ENCODE measurements around the gene DMD. TPM values are rescaled to one million over a fixed set of nuclear protein-coding genes. Genes with fewer than 3 reads are reported as not detected.

Gene DMD
- polyA plus RNA-seq, 12 donors: 53.6 to 134 (median 95.6) TPM; not detected in 1

DNA sequence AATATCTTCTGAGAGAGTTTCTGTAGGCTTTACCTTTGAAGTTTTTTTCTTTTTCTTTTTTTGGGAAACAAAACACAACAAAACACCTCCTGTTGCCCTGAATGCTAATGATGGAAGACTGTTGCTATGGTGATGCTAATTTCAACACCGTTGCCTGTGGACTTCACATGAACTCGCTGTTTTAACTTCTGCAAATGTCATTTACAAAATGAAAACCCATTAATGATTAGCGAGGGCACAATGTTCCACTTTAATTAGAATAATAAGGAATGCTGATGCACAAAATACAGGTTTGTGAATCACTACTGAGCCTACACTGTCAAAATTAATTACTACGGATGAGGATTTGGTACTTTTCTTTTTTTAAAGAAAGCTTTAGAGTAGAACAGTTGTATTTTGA lies 1912.4 kb downstream of the DMD start:
- DNase-seq: no peak

DNA sequence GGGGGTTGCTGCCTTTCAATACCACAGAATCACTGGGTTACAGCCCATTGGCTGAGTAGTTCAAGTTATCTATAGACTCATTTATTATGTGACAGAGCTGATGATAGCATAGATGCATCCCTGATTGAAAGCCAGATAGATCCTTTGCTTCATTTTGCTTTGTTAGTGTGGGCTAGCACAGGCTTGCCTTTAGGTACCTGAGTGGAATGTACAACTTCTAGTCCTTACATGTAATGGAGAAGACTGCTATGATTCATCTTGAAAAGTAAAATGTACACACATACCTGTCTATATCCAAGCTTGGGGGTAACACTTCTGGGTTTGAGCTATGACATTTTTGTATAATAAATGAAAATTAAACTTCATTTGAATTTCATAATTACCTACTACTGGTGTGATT lies 1913.5 kb downstream of the DMD start:
- no peak for DNase-seq

DNA sequence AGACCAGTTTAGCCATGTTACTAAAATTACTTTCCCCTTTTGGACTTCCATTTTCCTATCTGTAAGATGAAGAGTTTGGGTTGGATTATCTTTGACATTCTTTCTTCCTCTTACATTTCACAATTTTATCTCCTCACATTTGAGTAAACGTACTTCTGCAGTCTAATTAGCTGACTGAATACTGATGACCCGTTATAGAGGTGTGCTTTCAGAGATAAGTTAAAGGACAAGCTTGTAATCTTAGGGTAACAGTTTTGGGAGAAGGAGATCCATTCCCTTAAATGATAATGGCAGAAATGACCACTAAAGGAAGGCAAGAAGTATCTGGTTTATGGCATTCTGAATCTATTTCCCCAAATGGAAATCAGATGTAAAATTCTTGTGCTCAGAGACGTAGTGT lies 1916.9 kb downstream of the DMD start:
- no peak for DNase-seq

DNA sequence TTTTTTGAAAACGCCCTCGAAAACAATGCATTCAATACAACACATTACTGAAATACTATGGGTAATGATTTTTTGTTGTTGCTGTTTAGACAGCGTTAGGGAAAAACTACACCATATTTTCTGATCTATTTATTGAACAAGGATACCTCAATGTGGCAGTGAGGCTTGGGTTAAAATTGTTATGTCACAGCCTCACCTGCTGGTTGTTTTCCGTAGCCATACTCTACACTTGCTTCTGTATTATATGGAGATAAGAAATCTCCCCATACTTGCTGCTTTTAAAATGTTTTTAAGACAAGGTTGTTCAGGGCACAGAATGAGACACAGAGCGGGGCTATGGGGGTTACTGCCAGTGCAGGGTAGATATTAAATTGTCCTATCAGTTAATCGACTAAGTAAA lies 1917.9 kb downstream of the DMD start:
- no peak for DNase-seq

DNA sequence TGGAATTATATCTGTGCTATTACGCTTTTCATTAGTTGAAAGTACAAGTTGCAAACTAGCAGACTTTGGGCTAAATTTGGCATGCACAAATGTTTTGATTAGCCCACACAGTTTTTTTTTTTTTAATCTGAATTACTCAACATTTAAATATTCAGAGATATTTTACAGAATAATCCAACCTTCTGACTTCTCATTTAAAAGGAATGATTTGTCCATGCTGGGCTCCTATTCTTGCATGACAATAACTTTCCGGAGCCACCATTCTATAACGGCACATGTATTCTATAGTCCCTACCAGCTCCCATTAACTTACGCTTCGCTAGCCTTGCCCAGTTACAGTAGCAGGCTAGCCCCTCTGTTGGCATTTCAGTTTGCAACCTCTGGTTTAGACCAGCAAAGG lies 1920.2 kb downstream of the DMD start:
- DNase-seq: no peak

DNA sequence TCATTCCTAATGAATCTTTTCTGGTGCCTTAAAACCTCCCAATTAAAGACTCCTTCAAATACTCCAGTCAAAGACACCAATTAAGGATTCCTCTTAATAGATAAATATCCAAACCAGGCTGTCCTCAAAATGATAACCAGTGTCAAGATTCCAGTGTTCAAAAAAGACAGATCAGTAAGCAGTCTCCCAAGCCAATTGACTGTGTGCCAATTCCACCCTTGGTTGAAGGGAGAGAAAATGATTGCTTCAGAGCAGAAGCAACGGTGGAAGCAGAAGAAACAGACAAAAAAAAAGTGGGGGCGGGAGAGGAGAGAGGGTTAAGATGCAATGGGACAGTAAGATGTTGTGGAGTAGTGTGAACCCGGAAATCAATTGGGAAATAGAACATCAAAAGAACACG lies 1923.5 kb downstream of the DMD start:
- DNase-seq: no peak

DNA sequence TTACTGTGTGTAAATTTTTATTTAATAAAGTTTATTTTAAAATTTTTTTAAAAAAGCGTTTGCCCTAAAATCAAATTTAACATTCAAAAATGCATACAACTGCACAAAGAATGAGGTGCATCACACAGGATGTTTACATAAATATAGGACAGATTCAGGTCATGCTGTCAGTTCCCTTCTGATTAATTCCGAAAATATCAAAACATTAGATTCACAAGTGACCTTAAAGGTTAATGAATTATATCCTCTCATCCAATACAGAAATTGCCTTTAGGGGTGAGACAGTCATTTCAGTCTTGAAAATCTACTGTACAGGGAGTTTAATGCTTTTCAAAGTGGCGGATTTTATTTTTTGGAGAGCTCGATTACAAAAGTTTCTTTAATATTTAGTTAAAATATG lies 1930.8 kb downstream of the DMD start:
- DNase-seq: no peak

DNA sequence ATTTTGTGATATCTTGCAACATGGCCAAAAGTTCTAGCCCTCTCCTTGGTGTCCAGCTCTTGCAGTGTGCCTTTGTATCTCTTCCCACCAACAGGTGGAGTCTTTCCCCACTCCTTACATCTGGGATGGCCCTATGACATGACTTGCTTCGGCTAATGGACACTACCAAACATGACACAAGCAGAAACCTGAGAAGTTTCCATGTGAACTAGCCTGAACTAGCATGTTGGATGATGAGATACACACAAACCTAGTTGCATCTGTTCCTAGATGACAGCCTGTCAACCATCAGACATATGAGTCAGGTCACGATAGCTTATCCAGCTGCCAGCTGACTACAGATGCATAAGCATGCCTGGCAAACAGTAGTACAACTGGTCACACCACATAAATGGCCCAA lies 1932.0 kb downstream of the DMD start:
- no peak for DNase-seq

DNA sequence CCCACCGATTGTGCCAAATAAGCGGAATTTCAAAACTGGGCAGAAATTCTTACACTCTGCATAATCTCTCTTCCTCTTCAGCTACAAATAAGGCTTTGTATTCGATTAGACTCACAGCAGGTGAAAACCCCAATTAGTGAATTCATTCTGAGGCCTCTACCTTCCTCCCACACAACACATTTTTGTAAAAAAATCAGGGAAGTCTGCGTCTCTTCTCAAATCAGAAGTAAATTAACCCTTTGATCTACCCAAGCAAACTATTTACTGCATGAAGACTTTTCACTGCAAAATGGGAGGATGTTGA lies 1938.9 kb downstream of the DMD start:
- no peak for DNase-seq

DNA sequence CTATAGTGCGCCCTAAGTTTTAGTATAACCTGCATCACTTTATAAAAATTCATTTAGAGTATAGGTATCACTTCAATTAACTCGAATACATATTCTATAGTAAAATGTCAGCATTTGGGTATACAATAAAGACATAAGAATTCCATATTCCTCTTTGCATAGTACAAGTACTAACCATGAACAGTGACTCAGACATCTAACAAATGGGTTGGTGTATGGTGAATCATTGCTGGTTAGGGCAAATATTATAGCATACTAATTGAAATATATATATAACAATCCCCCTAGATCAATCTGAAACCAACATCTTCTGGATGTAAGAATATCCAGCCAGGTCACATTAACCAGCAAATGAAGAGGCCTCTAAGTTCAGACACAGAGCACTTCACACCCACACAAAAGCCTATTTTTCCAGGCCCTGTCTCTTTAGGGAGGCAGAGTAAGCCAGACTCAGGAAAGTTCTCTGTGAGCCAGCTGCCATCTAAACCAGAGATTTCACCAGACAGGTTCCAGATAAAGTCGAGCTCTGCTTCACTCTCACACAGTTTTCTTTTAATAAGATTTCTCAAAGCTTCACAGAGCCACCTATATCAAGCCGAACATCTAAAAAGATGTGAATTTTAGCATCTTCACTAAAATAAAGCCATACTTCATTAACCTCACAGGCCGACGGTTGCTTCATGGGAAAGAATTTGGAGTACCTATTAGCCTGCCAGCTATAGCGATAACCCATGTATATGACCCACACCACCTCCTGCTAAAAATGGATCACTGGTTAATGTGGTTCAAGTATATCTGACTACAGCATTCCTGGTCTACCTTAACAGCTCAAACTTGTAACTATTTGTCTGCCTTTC lies 1939.5 kb downstream of the DMD start:
- no peak for DNase-seq

DNA sequence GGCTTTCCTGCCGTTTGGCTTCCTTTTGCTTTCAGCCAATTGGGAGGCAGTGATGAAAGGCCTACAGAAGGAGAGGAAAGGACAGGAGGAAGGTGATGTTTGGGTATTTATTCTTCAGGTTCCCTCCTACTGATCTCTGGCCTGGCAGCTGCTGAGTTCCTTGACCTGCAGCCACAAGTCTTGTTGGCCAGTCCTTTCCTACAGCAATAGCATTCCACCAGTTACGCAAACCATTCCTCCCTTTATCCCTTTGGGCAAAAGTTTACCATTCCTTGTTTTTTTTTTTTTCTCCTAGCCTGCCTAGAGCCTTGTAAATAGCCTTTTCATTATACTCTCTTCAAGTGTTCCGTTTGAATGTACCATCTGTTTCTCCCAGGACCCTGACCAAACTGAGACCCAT lies 1941.4 kb downstream of the DMD start:
- DNase-seq: no peak

DNA sequence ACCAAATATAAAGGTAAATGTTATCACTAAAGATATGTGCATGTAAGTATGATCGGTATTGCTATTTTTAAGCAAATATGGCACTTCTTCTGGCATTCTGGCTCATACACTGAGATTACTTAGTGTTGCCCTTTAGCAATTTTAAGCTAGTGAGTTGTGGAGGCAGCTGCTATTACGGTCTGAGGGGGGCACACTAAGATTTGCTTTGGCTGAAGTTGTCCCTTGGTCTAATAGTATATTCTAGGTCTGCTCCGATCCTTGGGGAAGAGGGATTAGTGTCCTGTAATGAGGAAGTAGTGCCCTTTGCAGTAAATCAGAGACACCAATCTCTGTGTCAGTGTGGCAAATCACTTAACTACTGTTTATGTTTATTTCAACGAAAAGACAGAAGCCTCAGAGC lies 1943.0 kb downstream of the DMD start:
- DNase-seq: no peak

DNA sequence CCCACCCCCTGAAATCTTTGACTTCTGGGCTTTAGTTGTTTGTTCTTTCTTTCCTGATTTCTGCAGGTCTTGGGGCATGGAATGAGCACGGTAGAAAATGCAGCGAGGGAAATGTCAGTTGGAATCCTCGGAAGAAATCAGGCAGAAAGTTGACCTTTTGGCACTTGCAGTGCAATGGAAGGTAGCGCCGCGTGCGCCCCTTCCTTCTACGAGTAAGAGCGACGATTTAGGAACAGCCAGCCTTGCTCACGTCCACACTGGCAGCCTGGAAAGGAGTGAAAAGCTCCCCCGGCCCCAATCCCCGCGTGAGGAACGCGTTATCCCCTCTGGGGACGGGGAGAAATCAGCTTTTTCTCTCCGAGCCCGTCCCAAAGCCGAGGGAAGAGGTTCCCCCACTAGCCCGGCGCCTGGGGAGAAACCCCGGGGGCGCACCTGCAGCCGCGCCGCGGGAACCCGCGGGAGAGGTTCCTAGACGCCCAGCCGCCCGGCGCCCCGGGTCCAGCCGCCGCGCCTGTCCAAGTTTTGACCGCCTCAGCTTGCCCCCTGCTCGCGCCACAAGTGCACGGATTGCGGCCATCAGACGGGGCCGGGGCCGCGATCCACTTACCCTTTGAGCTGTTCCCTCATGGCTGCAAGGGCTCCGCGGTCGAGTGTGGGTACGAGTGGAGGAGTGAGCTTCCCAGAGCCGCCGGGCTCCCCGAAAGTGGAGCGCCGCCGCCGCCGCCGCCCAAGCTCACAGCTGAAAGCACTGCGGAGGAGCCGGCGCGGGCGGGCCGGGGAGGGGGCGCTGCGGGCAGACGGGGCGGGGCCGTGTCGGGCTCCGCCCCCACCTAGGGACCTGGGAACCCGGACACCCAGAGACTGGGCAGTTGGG lies 1944.9 kb downstream of the DMD start:
- DNase-seq: no peak

DNA sequence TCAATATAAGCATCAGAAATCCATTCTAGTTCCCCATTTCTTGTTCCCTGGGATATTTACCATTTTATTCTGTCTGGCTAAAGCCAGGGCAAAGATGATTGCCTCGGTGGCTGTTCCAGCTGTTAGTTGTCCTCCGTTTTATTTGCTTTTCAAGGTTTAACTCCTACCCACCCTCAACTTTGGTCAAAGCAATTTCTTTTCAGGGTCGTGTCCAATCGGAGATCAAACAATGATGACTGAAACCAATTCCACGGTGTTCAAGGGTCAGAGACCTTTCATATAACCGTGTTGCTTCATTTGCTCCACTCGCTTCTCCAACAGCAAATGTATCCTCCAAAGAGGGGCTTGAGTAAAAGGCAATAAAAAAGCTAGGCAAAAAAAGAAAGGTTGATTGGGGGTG lies 1946.0 kb downstream of the DMD start:
- DNase-seq: no peak

DNA sequence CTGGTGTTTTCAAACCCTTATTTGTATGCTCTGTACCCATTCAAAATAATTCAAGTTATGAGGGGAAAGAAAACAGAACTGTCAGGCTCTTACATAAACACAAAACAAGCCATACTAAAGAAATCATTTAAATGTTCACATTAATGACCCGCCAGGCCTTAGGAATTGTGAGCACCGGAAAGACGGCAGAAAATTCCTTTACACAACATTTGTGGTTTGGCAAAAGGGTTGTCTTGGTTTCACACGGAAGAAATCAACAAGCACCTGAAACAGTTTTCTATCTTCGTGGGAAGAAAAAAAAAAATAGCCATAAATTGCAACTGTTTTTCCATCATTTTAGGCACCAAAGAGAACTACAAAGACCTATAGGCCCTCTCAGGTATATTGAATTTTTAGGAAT lies 1951.0 kb downstream of the DMD start:
- DNase-seq: no peak

DNA sequence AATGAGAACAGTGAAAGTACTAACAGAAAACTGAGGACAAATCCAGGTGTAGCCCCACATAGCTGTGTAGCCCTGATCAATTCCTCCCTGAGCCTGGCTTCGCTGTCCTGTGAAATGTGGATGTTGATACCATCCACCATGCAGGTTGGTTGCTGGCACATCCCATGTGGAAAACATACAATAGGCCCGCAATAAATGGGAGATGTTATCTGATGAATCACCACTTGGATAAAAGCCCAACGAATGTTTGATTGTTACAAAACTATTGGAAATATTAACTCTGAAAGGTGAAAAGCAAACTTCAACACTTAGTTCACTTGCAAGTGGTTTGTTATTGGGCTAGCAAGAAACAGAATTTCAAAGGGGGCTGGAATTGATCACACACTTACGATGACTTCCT lies 1953.2 kb downstream of the DMD start:
- DNase-seq: no peak

DNA sequence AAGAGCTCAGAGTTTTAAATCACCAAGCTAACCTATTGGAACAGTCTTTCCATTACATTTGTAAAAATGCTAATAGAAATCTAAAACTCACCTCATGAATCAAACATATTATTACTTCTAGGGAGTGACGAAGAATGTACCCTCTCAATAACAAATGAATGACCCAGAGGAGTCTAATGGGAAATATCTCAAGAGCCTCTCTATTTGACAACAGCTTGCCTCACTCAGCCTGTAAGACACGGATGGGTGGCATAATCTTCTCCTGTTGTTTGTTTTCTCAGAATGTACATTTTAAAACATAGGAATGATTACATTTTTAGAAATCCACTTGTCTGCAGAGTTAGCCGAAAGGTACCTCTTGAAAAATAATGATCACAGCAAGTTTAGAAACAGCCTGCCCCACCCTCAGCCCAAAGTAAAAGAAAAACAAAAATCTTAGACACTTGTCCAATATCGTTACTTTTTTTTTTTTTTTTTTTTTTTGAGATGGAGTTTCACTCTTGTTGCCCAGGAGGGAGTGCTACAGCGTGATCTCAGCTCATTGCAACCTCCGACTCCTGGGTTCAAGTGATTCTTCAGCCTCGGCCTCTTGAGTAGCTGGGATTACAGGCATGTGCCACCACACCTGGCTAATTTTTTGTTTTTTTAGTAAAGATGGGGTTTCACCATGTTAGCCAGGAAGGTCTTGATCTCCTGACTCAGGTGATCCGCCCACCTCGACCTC lies 1955.9 kb downstream of the DMD start:
- no peak for DNase-seq

DNA sequence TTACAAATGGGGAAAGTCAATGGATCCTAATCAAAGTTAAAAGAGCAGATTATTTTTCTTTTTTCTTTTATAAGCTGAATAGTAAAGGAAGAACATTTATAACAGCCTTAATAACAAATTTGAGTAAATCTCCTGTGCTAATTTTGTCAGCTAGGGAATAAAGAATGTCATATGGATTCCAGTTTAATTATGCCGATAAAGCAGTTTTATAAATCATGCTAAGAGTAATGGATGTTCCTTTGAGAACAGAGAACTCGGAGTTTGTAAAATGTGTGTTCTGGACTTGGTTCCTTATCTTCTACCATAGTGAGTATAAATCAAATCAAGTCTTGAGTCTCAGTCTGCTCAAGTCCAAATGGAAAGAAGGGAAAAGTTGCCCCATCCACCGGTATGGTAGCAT lies 1959.2 kb downstream of the DMD start:
- DNase-seq: no peak

DNA sequence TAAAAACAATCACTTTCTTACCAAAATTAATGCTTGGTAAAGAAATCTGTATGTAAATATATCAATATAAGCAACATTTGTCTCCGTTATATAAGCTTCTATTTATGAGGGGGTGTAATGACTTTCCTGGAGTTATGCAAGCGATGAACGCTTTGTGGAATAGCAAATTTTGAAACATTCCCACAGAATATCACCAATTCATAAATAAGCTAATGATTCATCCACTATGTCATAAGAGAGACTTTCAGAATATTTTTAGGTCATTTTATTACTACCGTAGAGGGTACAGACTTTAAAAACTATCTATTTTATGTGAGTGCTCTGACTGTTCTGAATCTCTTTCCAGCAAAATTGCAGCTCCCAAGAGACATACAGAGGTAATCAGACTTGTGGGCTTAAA lies 1960.0 kb downstream of the DMD start:
- no peak for DNase-seq

DNA sequence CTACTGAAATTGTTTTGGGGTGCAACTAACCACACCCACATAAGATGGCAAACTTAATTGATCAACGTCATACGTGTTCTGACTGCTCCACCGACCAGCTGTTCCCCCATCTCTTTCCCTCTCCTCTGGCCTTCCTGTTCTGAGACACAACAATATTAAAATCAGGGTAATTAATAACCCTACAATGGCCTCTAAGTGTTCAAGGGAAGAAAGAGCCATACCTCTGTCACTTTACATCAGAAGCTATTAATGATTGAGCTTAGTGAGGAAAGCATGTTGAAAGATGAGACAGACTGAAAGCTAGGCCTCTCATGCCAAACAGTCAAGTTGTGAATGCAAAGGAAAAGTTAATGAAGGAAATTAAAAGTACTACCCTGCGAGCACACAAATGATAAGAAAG lies 1965.6 kb downstream of the DMD start:
- DNase-seq: no peak

DNA sequence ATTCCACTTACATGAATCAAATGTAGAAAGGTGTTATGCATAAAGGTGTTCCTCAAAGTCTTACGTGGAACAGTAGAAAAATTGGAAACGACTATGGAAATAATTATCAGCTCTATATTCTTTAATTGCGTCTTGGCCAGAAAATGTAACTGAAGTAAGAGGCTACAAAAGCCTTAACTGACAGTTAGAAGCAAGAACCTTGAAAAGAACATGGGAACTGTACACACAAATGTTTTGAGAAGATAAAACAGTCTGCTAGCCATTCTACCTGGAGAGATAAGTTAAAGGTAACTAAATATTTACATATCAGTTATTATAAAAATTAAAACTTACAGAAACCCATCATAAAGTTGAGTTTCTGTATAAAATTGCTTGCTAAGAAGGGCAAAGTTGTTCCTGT lies 1967.5 kb downstream of the DMD start:
- DNase-seq: no peak

DNA sequence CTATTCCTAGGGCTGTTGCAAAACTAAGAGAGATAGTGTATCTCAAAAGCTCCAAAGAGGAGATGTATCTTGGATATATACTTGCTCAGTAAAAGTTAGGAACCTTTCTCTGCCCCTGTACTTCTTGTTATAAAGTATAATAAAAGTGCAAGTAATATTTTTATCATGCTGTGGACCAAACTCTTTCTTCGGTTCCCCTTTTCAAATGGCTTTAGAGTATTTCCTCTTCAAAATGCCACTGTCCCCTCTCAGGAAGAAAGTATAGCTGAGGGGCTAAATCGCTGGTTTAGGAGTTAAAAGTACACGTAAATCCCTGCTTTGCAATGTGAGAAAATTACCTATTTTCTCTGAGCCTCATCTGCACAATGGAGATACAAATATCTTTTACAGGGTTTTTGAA lies 1970.4 kb downstream of the DMD start:
- DNase-seq: no peak

DNA sequence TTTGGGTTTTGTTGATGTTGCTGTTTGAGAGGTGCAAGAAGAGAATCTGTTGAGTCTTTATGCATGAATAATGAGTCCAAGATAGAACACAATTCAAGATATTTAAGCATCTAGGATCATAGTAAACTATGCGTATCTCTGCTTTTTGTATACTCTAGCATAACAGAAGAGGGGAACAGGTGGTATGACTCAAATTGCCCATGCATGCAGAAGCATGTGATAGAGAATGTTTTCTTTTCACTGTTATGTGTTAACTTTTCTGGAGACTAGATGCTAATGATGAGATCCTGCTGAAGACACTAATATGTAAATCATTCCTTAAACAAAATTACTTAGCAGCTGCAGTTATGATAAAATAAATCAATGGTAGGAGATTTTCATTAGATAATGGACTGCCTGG lies 1974.2 kb downstream of the DMD start:
- no peak for DNase-seq

Measured in muscle of arm (tissue), 12 donors.